ENCODE measurements around the gene PRKAR2A.
A peak's percentile ranks its signal among the peaks of the same experiment; 100 is the strongest.
"Not testable (repeated sequence)": the region's sequence is repeated elsewhere in the genome, so short reads cannot be mapped to it uniquely, and the experiment has no call there.

The PRKAR2A gene

GRCh38 chr3:48738926-48739616, 108.6 kb downstream of the PRKAR2A start:
- no peak for TF ChIP-seq ZFX (IDR thresholded peaks at IDR 0.05; ENCODE audit: borderline replicate concordance)
- TF ChIP-seq, protein P1, sequence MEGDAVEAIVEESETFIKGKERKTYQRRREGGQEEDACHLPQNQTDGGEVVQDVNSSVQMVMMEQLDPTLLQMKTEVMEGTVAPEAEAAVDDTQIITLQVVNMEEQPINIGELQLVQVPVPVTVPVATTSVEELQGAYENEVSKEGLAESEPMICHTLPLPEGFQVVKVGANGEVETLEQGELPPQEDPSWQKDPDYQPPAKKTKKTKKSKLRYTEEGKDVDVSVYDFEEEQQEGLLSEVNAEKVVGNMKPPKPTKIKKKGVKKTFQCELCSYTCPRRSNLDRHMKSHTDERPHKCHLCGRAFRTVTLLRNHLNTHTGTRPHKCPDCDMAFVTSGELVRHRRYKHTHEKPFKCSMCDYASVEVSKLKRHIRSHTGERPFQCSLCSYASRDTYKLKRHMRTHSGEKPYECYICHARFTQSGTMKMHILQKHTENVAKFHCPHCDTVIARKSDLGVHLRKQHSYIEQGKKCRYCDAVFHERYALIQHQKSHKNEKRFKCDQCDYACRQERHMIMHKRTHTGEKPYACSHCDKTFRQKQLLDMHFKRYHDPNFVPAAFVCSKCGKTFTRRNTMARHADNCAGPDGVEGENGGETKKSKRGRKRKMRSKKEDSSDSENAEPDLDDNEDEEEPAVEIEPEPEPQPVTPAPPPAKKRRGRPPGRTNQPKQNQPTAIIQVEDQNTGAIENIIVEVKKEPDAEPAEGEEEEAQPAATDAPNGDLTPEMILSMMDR (IDR thresholded peaks at IDR 0.05), result no peak
- peak overlapping the region; percentile 98 for H3K27ac ChIP-seq

DNA sequence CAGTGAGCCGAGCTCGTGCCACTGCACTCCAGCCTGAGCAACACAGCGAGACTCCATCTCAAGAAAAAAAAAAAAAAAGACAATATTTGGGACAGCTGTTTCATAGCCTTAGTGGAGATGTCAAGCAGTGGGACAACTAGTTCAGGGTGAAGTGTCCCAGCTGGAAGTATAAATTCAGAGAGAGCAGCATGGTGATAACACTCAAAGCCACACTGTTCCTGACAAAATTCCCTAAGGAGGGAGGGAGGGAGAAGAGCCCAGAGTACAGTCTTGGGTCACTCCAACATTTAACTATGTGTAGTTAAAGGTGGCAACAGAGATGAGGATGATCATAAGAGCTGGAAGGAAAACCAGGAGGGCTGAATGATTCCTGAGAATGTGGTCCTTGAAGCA, 109.5 kb downstream of the PRKAR2A start:
- H3K27ac ChIP-seq, result peak overlapping the region; percentile 98; the same call in 1 of the 2 replicates

GRCh38 chr3:48735075-48735767, 112.5 kb downstream of the PRKAR2A start:
- H3K27ac ChIP-seq, result peak overlapping the region; percentile 73

More for the DNA sequence above, 109.5 kb downstream of the PRKAR2A start:
- TF ChIP-seq, protein P1 (IDR thresholded peaks at IDR 0.05), result no peak
- TF ChIP-seq ZFX (IDR thresholded peaks at IDR 0.05; ENCODE audit: borderline replicate concordance), result no peak

- peak overlapping the region; percentile 73 for H3K27ac ChIP-seq
Measured at GRCh38 chr3:48734541-48734940, 113.1 kb downstream of the PRKAR2A start.

- not testable (repeated sequence) for H3K27ac ChIP-seq
Measured at GRCh38 chr3:48733752-48734518, 113.7 kb downstream of the PRKAR2A start.

GRCh38 chr3:48727511-48727910, 120.2 kb downstream of the PRKAR2A start:
- TF ChIP-seq ZFX (IDR thresholded peaks at IDR 0.05; ENCODE audit: borderline replicate concordance), result no peak
- TF ChIP-seq, protein P1 (IDR thresholded peaks at IDR 0.05), result no peak
- H3K27ac ChIP-seq, result no peak overlapping the region

DNA sequence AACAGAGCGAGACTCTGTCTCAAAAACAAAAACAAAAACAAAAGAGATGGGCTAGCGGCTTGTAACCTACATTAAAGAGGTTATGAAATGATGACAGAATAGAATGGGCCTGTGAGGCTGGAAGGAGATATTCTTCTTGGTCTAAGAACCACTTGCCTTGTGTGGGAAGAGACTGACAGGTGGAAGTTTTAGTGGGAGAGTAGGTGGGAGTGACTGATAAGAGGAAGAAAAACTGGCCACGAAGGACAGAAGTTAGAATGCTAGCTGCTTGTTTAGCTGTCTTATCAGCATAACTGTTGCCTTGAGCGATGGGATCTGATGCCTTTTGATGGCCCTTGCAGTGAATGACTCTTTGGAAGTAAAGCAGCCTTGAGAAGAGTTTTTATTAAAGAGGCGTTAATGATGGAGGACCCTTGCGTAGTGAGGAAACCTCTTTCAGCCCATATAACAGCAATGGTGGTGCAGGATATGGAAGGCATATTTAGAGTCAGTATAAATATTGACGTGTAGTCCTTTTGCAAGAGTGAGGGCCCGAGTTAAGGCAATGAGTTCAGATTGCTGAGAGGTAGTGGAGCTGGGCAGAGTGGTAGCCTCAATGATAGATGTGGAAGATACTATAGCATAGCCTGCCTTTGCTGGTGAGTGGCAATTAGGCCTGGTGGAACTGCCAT, 122.4 kb downstream of the PRKAR2A start:
- H3K27ac ChIP-seq, result not testable (repeated sequence)

- 0 out of 2 replicates have a peak overlapping the region, but pooled peaks have one; percentile 7 for H3K27ac ChIP-seq
- TF ChIP-seq ZFX (IDR thresholded peaks at IDR 0.05; ENCODE audit: borderline replicate concordance), result no peak
- TF ChIP-seq, protein P1 (IDR thresholded peaks at IDR 0.05), result no peak
Measured at GRCh38 chr3:48723725-48724124, 123.9 kb downstream of the PRKAR2A start.

DNA sequence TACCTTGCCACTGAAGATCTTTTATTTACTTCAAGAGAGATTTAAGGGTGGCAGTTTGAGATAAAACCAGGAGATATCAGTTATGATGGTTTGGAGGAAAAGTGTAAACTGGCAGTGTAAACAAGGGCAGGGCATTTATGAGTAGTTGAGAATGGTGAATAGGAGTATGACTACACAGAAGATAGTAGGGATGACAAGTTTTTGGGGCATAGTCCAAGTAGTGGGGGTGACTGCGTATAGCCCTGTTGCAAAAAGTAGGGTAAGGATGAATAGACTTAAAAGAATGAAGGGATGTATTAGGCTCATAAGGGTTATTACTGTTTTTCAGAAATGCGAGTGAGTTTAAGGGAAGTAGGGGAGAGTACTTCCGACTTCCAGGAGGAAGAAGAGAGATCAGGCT, 124.4 kb downstream of the PRKAR2A start:
- 0 out of 2 replicates have a peak overlapping the region, but pooled peaks have one; percentile 7 for H3K27ac ChIP-seq

Data from 22Rv1 (cell line).